Neural progenitor cell (in vitro differentiated cells): ENCODE results near the gene TKT. TPM values are rescaled to one million over a fixed set of nuclear protein-coding genes. Genes with fewer than 3 reads are reported as not detected.
A peak's percentile ranks its signal among the peaks of the same experiment; 100 is the strongest.

Experiments used
- DNase-seq: peaks from one replicate; pipeline ENCODE4 v3.0.0-alpha.2; 2016; ENCODE audit warnings: low spot score
- H2AFZ ChIP-seq: fragments of 200-600 bp; sonication (generic); replicated peaks from 2 replicates; pipeline ENCODE4 v1.6.1; 2016; ENCODE audit warnings: antibody characterized with exemption
- H3F3A ChIP-seq: fragments of 200-600 bp; sonication (generic); 2 replicates; pipeline ENCODE4 v1.6.1; 2016; ENCODE audit warnings: antibody characterized with exemption, low read depth
- H3K27ac ChIP-seq: fragments of 200-600 bp; sonication (generic); 2 replicates; pipeline ENCODE4 v1.5.1; 2016; ENCODE audit warnings: mild to moderate bottlenecking
- H3K27me3 ChIP-seq: fragments of 200-600 bp; sonication (generic); 2 replicates; pipeline ENCODE4 v1.6.1; 2016; ENCODE audit warnings: mild to moderate bottlenecking, moderate library complexity
- H3K36me3 ChIP-seq: fragments of 200-600 bp; sonication (generic); 2 replicates; pipeline ENCODE4 v1.5.1; 2016
- H3K4me1 ChIP-seq: fragments of 200-600 bp; sonication (generic); 2 replicates; pipeline ENCODE4 v1.6.1; 2016; ENCODE audit warnings: mixed run types
- H3K4me2 ChIP-seq: fragments of 200-600 bp; sonication (generic); 2 replicates; pipeline ENCODE4 v1.6.1; 2016
- H3K4me3 ChIP-seq: fragments of 200-600 bp; sonication (generic); 2 replicates; pipeline ENCODE4 v1.5.1; 2016
- H3K79me2 ChIP-seq: fragments of 200-600 bp; sonication (generic); 2 replicates; pipeline ENCODE4 v1.6.1; 2016; ENCODE audit warnings: low read depth
- H3K9ac ChIP-seq: fragments of 200-600 bp; sonication (generic); 2 replicates; pipeline ENCODE4 v1.6.1; 2016
- H3K9me3 ChIP-seq: fragments of 200-600 bp; sonication (generic); 2 replicates; pipeline ENCODE4 v1.5.1; 2016; ENCODE audit warnings: low read depth
- H4K20me1 ChIP-seq: fragments of 200-600 bp; sonication (generic); 2 replicates; pipeline ENCODE4 v1.6.1; 2016; ENCODE audit warnings: low read depth
- H3K27ac Mint-ChIP-seq: 3 replicates; pipeline ENCODE4 v1.8.0; 2021; ENCODE audit warnings: mixed read lengths
- H3K27me3 Mint-ChIP-seq: 2 replicates; pipeline ENCODE4 v1.8.0; 2022; ENCODE audit warnings: low read depth, mild to moderate bottlenecking, inconsistent platforms, moderate library complexity, mixed read lengths; ENCODE audit not compliant: insufficient read depth
- H3K36me3 Mint-ChIP-seq: 3 replicates; pipeline ENCODE4 v1.8.0; 2021; ENCODE audit warnings: mixed read lengths
- H3K4me1 Mint-ChIP-seq: 3 replicates; pipeline ENCODE4 v1.8.0; 2021; ENCODE audit warnings: mixed read lengths
- H3K4me3 Mint-ChIP-seq: 3 replicates; pipeline ENCODE4 v1.8.0; 2021; ENCODE audit warnings: mild to moderate bottlenecking, moderate library complexity, mixed read lengths
- H3K9me3 Mint-ChIP-seq: 3 replicates; pipeline ENCODE4 v1.8.0; 2020; ENCODE audit warnings: mixed read lengths
- EZH2 ChIP-seq: fragments of 200-600 bp; sonication (generic); IDR thresholded peaks from 2 replicates; pipeline ENCODE4 v1.6.1; 2017; ENCODE audit warnings: antibody characterized with exemption, mild to moderate bottlenecking, moderate library complexity
- EZH2phosphoT487 ChIP-seq: fragments of 200-600 bp; sonication (generic); IDR thresholded peaks from 2 replicates; pipeline ENCODE4 v1.6.1; 2017; ENCODE audit warnings: antibody characterized with exemption
- total RNA-seq: library from RNA; depleted of rRNA; stranded (reverse); fragments of >200 nt; gene quantifications from 2 replicates; pipeline ENCODE4 v1.2.3, GENCODE V29; 2015; ENCODE audit warnings: low replicate concordance
- TF ChIP-seq, protein P1 (sequence below): fragments of 200-600 bp; sonication (generic); IDR thresholded peaks from 2 replicates; pipeline ENCODE4 v1.5.1; 2017; ENCODE audit warnings: antibody characterized with exemption, mild to moderate bottlenecking

Gene TKT
- total RNA-seq, 1 donor from 2014 or later = 292 TPM

DNA sequence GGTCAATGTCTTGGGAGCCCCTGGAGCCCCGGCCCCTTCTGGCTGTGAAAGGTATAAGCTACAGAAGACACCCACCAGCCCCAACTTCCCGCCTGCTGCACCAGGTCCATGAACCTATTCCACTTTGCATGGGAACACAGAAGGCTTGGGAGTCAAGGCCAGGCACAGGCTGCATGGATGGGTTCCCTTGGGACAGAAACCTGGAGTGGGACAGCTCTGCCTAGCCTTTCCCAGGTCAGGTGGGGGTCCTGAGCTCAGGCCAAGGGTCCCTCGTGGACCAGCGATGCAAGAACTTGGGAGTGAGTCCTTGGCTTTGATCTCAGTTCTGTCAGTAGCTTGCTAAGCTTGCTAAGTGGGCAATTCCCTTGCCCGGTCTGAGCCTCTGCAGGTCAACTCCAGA, 25.0 kb downstream of the TKT start:
- peaks cover 12% of the 10 kb centered on the region for H3K36me3 Mint-ChIP-seq
- H3K27ac ChIP-seq = no peak overlapping the region

DNA sequence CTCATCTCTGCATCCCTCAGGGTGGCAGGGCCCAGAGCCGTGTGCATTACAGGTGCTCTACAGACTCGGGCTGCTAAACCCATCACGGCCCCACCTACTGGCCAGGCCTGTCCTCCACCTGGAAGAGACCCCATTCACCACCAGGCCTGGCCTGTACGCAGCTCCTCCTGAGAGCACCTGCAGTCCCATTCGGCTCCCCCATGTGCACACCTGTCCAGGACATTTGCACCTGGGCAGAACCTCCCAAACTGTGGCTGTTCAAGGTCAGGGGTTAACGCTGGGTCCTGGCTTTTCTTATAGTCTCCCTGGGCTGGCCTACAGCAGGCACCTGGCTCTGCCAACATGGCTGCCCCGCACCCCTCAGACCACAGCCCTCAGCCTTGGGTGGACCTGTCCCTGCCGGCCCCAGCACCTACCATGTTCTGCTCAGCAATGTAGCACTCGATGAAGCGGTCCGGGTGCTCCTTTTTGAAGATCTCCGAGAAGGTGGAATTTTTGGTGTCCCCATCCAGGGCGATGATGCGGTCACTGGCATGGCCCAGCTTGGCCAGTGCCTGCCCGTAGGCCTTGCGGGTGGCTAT, 25.7 kb downstream of the TKT start:
- H3K4me1 Mint-ChIP-seq = peaks cover 2% of the 10 kb centered on the region
- H3K4me3 ChIP-seq = no peak overlapping the region
- no peak overlapping the region for H3K27ac ChIP-seq

More for the DNA sequence above, 25.0 kb downstream of the TKT start:
- no peak for DNase-seq
- H4K20me1 ChIP-seq = peaks cover 9% of the 10 kb centered on the region
- no peak overlapping the region for H3K4me3 ChIP-seq
- H3F3A ChIP-seq = no peaks in the 10 kb centered on the region
- H3K9me3 ChIP-seq = no peaks in the 10 kb centered on the region
- Mint-ChIP-seq H3K27ac (no peak overlapping the region), H3K4me1 (peaks cover 2% of the 10 kb centered on the region), H3K4me3 (no peak overlapping the region), H3K27me3 (peaks cover 3% of the 10 kb centered on the region), H3K9me3 (no peaks in the 10 kb centered on the region)
- no peak overlapping the region for H3K4me2 ChIP-seq
- H3K36me3 ChIP-seq = no peaks in the 10 kb centered on the region
- no peaks in the 10 kb centered on the region for H3K79me2 ChIP-seq
- no peaks in the 10 kb centered on the region for H3K27me3 ChIP-seq
- no peaks in the 10 kb centered on the region for H3K4me1 ChIP-seq
- TF ChIP-seq EZH2 = no peak
- TF ChIP-seq, protein P1, sequence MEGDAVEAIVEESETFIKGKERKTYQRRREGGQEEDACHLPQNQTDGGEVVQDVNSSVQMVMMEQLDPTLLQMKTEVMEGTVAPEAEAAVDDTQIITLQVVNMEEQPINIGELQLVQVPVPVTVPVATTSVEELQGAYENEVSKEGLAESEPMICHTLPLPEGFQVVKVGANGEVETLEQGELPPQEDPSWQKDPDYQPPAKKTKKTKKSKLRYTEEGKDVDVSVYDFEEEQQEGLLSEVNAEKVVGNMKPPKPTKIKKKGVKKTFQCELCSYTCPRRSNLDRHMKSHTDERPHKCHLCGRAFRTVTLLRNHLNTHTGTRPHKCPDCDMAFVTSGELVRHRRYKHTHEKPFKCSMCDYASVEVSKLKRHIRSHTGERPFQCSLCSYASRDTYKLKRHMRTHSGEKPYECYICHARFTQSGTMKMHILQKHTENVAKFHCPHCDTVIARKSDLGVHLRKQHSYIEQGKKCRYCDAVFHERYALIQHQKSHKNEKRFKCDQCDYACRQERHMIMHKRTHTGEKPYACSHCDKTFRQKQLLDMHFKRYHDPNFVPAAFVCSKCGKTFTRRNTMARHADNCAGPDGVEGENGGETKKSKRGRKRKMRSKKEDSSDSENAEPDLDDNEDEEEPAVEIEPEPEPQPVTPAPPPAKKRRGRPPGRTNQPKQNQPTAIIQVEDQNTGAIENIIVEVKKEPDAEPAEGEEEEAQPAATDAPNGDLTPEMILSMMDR = no peak
- TF ChIP-seq EZH2phosphoT487 = no peak
- H2AFZ ChIP-seq = no peak overlapping the region
- no peak overlapping the region for H3K9ac ChIP-seq

DNA sequence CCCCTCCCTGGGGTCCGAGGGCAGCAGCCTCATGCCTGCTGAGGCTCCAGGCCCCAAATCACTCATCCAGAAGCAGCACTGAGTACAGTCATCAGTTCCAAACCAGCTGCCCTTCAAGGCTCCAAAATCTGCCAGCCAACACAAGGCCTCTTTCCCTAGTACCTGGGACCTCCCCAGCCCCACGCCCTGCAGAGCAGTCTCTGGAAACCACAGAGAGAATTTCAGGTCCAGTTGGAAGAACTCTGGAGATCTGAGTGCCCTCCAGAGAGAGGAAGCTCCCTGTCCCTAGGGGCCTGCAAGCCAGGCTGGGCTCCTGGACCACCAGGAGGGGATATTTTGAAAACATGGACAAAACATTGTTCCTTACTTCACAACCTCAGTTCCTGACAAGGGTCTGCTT, 26.2 kb downstream of the TKT start:
- DNase-seq = no peak
- Mint-ChIP-seq H3K9me3 (no peaks in the 10 kb centered on the region), H3K4me3 (no peak overlapping the region), H3K27ac (peak overlapping the region; percentile 60), H3K36me3 (peaks cover 12% of the 10 kb centered on the region), H3K4me1 (peaks cover 2% of the 10 kb centered on the region), H3K27me3 (peaks cover 5% of the 10 kb centered on the region)
- Histone ChIP-seq H3K79me2 (no peaks in the 10 kb centered on the region), H3K9ac (no peak overlapping the region), H3K27ac (no peak overlapping the region), H3F3A (no peaks in the 10 kb centered on the region), H3K9me3 (no peaks in the 10 kb centered on the region), H3K27me3 (no peaks in the 10 kb centered on the region), H3K4me3 (no peak overlapping the region), H3K4me1 (no peaks in the 10 kb centered on the region), H4K20me1 (peaks cover 9% of the 10 kb centered on the region), H2AFZ (no peak overlapping the region), H3K4me2 (no peak overlapping the region), H3K36me3 (no peaks in the 10 kb centered on the region)
- TF ChIP-seq, protein P1 = no peak
- TF ChIP-seq EZH2phosphoT487 = no peak
- TF ChIP-seq EZH2 = no peak

More for the DNA sequence above, 25.7 kb downstream of the TKT start:
- H3K36me3 Mint-ChIP-seq = peaks cover 12% of the 10 kb centered on the region
- H3K4me3 Mint-ChIP-seq = no peak overlapping the region
- H3K9me3 ChIP-seq = no peaks in the 10 kb centered on the region
- peaks cover 9% of the 10 kb centered on the region for H4K20me1 ChIP-seq
- H3K4me2 ChIP-seq = no peak overlapping the region
- TF ChIP-seq EZH2 = no peak
- TF ChIP-seq, protein P1 = peak; percentile 26
- H3K9me3 Mint-ChIP-seq = no peaks in the 10 kb centered on the region
- H3K36me3 ChIP-seq = no peaks in the 10 kb centered on the region
- peaks cover 5% of the 10 kb centered on the region for H3K27me3 Mint-ChIP-seq
- H2AFZ ChIP-seq = no peak overlapping the region
- H3K27ac Mint-ChIP-seq = no peak overlapping the region
- no peaks in the 10 kb centered on the region for H3F3A ChIP-seq
- H3K27me3 ChIP-seq = no peaks in the 10 kb centered on the region
- no peaks in the 10 kb centered on the region for H3K79me2 ChIP-seq
- DNase-seq = no peak
- H3K4me1 ChIP-seq = no peaks in the 10 kb centered on the region
- no peak overlapping the region for H3K9ac ChIP-seq
